NCI-H2107 treated with DMSO at 0.1 percent for 48 hours (cell line): ENCODE measurements around the gene KIFC3.
"Not testable (repeated sequence)": the region's sequence is repeated elsewhere in the genome, so short reads cannot be mapped to it uniquely, and the experiment has no call there.

ENCODE experiments used
- DNase-seq: peaks from one replicate; lab custom pipeline; 2025; ENCODE audit not compliant: unreplicated experiment; lab: John Stamatoyannopoulos, UW

Gene KIFC3

GRCh38 chr16:57755726-57756423 is 46.4 kb downstream of the KIFC3 start:
- DNase-seq = no peak

GRCh38 chr16:57755061-57755684 is 47.1 kb downstream of the KIFC3 start:
- DNase-seq = no peak

- no peak for DNase-seq
Measured at GRCh38 chr16:57754354-57755060, 47.8 kb downstream of the KIFC3 start.

GRCh38 chr16:57753448-57754353 is 48.6 kb downstream of the KIFC3 start:
- no peak for DNase-seq

GRCh38 chr16:57752581-57753447 is 49.5 kb downstream of the KIFC3 start:
- no peak for DNase-seq

GRCh38 chr16:57752203-57752580 is 50.1 kb downstream of the KIFC3 start:
- DNase-seq = no peak

- no peak for DNase-seq
Measured at GRCh38 chr16:57751539-57752202, 50.6 kb downstream of the KIFC3 start.

- no peak for DNase-seq
Measured at GRCh38 chr16:57750796-57751538, 51.3 kb downstream of the KIFC3 start.

- DNase-seq = no peak
Measured at GRCh38 chr16:57749856-57750452, 52.3 kb downstream of the KIFC3 start.

GRCh38 chr16:57749101-57749692 is 53.1 kb downstream of the KIFC3 start:
- no peak for DNase-seq

GRCh38 chr16:57748596-57748995 is 53.7 kb downstream of the KIFC3 start:
- DNase-seq = no peak

GRCh38 chr16:57747996-57748395 is 54.3 kb downstream of the KIFC3 start:
- no peak for DNase-seq

- DNase-seq = no peak
Measured at GRCh38 chr16:57747496-57747895, 54.8 kb downstream of the KIFC3 start.

GRCh38 chr16:57747091-57747490 is 55.2 kb downstream of the KIFC3 start:
- no peak for DNase-seq

GRCh38 chr16:57746316-57746715 is 56.0 kb downstream of the KIFC3 start:
- not testable (repeated sequence) for DNase-seq

GRCh38 chr16:57745768-57746167 is 56.5 kb downstream of the KIFC3 start:
- DNase-seq = no peak

GRCh38 chr16:57744642-57744903 is 57.7 kb downstream of the KIFC3 start:
- no peak for DNase-seq

- DNase-seq = no peak
Measured at GRCh38 chr16:57743886-57744641, 58.2 kb downstream of the KIFC3 start.
